NAMALWA (cell line): ENCODE measurements around the gene TRIM25.
A peak's percentile ranks its signal among the peaks of the same experiment; 100 is the strongest.

Source experiments
- DNase-seq: peaks from one replicate; pipeline ENCODE4 v3.0.0-alpha.2; 2015; ENCODE audit warnings: low spot score

Gene TRIM25

DNA sequence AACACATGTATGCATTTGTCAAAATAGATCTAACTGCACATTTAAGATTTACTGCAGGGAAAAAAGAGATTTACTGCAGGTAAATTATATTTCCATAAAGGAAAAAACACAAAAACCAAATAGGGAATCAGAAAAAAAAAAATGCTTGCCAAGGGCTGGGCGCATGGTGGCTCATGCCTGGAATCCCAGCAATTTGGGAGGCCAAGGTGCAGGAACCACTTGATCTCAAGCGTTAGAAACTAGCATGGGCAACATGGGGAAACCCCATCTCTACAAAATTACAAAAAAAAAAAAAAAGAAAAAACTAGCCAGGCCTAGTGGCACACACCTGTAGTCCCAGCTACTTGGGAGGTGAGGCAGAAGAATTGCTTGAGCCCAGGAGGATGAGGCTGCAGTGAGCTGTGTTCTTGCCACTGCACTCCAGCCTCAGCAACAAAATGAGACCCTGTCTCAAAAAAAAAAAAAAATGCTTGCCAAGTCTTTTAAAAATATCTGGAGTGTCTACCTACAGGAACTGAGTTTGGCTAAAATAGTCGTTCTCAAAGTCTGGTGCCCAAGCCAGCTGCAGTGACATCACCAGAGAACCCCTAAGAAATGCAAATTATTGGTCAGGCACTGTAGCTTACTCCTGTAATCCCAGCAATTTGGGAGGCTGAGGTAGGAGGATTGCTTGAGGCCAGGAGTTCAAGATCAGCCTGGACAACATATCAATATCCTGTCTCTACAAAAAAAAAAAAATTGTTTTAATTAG lies 17.5 kb downstream of the TRIM25 start:
- DNase-seq: peak; percentile 65

DNA sequence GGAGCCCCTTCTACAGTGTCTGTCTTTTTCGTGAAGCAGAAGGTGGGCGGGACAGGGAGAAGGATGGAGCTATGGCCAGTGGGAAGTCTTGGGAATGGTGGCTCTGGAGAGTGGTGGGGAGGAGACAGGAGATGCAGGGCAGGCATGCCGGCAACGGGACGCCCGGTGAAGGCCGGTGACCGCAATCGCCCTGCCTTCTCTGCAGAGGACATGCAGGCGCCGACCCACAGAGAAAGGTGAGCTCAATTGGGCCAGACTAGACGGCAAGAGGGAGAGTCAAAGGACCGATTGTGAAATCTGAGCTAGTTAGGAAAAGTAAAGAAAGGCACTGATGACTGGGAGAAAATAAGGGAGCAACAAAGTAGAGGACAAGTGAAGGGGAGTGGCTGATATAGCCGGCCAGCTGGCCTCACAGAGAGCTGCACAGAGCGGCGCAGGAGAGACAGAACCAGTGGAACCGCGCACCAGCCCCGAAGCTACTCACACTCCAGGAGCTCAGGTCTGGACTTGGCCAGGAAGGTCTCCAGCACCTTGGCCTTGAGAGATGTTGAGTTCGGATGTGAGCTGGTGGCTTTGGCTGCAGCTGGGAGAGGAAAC lies 18.9 kb downstream of the TRIM25 start:
- no peak for DNase-seq

DNA sequence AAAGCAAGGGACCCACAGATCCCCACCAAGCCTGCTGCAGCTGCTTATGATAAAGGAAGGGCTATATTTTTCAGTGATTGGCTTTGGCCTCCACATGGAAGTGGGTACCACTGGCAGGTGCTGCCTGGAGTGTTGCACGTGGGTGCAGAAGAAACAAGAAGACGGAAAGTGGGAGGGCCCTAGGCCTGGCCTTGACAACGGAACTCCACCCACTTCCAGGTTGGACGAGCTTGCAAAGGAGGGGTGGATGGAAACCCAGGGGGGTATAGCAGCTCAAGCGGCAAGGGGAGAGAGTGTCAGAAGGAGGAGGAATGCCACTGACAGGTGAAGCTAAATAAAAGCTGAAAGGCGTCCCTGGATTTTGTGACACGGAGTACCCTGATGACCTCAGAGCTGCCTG lies 20.3 kb downstream of the TRIM25 start:
- DNase-seq: no peak

DNA sequence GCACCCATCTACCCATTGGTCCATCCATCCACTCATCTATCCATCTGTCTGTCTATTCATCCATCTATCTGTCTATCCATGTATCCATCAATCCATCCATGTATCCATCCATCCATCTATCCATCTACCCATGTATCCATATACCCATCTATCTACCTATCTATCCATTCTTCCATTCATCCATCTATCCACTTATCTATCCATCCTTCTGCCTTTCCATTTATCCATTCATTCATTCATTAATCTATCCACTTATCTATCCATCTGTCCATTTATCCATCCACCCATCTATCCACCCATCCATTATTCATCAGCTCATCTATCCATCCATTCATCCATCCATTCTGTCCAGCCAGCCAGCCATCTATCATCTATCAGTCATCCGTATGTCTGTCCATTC lies 21.5 kb downstream of the TRIM25 start:
- DNase-seq: no peak

DNA sequence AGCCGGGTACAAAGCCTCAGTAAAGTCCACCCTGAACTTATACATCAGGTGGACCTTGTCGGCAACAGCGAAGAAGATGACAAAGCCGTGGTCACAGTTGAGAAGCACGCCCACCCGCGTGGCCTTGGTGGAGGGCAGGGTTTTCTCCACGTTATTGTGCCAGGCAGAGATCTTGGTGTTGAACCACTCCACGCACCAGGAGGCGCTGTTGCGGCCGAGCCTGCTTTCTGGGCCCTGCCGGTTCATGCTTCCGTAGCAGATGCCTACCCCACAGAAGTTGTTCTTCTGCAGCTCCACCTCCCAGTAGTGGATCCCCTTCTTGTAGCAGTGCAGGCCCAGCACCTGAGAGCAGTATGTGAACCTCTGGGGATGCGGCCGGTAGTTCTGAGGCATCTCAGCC lies 22.1 kb downstream of the TRIM25 start:
- DNase-seq: no peak

DNA sequence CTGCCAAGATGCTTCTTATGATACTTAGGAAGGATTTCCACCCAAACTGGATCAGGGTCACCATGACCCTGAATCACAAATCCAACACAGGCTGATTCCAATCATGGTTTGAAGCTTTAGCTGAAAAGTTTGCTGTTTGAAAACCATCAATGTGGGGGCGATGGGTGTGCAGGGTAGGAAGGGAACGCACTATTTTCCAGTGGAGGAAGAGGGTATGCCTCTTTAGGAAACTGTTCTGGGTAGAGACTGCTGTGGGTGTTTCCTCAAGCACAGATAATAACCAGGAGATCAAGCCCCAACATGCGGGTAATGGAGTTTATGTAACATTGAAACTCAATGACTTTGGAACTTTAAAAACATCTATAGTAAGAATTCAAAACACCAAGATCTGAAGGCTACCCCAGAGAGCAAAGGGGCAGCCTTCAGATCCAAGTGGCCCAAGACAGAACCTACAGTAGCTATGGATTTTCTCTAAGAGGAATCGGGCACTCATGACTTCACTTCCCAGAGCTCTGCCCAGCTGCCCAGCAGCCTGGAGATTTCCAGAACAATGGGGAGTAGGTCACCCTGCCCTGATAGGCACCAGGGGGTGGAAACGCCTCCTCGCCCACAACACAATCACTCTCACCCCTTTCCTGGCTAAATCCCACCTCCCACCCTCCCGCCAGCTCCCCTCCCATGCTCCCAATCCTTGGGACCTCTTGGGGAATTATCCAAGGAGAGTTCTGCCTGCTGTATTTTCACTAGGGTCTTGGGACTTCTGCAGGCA lies 22.8 kb downstream of the TRIM25 start:
- DNase-seq: no peak

DNA sequence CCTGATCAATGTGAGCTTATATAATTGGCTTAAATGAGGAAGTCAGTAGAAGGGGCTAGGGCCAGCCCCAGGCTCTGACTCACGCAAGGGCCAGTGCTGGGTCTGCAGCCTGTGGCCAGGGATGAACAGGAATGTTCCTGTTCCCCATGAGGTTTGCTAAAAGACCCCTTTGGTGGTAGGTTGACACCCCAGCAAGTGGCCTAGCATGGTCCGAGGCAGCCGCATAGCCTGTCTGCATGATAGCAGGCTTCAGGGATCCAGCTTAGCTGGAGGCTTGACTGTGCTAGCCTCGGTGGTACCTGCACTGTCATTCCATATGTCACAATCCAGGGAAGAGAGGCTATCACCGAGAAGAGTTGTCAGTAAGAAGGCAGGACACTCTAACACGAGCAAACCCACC lies 23.5 kb downstream of the TRIM25 start:
- DNase-seq: no peak

DNA sequence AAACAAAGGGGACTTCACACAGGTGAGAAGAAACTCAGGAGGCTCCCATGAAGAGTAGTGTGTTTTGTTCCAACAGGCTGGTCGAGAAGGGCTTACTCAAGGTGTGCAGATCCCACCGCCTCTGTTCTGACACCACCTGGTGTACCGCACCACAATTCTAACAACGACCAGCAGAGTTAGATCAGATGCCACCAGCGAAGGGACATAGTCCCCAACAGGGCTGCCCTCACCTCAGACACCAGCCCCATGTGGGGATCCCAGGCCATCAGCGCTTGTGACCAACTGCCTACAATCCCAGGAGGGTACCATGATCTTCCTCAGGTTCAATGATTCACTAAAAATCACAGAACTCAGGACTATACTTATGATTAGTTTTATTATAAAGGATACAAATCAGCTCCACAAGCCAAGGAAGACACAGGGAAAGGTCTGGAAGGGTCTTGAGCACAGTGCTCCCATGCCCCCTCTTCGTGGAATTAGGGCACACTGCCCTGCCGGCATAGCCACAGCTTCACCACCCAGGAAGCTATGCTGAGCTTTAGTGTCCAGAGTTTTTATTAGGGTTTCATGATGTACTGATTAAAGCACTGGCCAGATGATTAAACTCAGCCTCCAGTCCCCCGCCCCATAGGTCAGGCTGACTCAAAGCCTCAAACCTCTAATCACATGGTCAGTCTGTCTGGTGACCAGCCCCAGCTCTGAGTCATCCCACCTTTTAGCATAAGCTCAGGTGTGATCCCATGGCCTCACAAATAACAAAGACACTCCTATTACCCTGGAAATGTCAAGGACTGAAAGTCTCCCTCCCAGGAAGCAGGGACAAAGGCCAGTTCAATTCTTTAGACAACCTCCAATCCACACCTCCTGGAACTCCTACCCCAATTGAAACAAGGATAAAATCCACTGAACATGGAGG lies 26.0 kb downstream of the TRIM25 start:
- no peak for DNase-seq

DNA sequence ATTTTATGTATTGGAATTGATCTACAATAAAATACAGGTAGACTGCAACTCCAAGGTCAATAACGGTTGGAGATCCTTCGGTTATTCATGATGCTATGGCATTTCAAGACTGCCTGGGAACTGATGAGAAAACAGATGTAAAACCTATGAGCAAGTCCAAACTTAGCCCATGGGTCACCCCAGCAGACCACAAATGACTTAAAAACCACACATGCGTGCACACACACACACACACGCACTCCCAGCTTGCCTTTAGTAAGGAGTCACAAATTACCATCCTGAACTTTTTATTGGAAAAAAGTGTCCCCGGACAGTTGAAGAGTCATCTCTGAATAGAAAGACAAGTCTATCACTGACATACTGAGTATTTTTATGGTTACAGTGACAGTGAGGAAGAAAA lies 26.7 kb downstream of the TRIM25 start:
- no peak for DNase-seq

DNA sequence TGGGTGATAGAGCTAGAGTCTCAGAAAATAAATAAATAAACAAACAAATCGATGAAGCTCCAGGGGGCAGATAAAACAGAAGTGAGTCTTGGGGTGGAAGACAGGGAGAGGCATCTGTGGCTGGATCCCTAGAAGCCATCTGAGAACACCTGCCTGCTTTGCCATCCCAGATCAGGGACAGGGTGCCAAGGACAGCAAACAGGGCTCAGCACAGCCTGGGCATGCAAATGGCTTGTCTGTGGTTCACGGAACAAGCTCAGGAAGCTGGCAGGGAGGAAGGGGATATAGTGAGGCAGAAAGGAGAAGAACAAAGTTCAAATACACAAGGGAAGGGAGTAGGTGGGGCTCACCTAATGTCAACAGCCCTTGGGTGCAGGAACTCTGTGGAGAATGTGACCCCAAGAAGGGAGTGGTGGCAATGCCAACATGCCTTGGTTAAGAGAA lies 27.5 kb downstream of the TRIM25 start:
- DNase-seq: no peak

DNA sequence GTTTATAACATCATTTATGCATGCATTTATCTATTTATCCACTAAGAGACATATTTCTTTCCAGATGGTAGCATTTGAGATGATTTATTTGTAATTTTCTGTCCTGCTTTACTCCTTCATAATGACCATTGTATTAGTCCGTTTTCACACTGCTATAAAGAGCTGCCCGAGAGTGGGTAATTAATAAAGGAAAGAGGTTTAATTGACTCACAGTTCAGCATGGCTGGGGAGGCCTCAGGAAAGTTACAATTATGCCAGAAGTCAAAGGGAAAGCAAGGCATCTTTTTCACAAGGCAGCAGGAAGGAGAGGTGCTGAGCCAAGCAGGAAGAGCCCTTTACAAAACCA lies 28.6 kb downstream of the TRIM25 start:
- no peak for DNase-seq

DNA sequence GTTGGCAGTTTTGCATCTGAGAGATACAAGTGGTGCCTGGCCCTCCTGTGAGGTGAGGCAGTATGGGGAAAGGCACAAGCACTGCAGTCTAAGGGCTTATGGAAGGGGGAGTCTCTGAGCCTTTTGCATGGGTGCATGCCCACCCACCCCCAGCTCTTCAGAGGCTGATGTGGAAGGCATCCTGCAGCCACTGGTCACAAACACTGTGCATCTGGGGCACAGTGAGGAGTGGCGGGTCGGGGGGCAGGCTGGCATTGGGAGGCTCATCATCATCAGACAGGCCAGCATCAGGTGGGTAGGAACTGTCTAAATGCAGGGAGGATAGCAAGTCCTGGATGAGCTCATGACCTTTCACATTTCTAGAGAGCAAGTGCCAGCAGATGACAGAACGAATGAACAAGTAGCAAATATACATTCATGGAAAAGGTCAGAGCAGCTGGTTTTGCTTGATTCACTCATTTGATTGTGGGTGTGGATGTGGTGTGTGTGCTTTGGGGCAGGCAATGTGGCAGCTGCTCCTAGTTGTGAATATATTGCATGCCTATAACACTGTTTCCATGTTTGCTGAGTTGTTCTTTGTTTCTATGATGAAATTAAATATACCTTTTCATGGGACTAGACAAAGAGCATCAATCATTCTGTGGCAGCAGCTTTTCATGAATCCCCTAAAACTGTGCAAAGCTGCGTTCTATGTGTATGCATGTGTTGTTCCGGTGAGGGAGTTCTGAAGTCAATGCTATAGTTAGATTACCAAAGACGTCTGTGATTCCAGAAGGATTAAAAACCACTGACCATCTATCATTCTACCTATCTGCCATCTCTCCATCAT lies 29.2 kb downstream of the TRIM25 start:
- no peak for DNase-seq

DNA sequence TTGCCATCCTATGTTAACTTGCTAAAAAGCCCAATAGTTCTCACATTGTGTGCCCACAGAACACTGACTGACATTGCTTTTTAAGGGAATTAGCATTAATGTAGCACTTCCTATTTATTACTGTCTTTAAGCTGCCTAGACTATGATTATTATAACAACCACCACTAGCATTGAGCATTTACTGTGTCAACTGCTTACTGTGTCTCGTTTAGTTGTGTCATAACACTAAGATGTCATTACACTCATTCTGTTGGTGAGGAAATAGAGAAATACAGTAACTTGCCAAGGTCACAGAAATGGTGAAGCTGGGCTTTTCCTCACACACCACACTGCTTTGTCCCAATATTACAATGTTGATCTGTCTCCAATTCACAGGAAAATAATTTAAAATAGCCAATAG lies 30.2 kb downstream of the TRIM25 start:
- DNase-seq: no peak

DNA sequence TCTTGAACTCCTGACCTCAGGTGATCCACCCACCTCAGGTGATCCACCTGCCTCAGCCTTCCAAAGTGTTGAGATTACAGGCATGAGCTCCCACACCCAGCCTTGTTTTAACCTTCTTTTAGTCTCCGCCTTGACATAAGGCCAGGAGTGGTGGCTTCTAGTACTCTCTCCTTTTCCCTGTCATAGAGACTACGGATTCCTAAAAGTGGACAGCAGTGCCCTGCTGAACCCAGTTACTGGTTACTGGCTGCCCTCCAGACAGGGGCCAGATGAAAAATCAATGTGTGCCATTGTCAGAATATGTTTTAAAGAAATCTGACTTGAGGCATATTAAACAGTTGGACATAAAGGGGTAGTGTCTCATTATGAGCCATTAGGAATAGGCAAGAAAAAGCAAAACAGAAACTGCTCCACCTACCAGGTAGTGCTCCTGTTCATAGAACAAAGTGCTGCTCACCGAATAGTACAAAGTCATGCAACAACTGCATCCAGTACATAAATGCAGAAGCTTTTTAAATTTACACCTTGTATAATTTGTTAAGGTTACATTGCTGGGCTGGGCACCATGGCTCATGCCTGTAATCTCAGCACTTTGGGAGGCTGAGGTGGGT lies 32.1 kb downstream of the TRIM25 start:
- DNase-seq: no peak

DNA sequence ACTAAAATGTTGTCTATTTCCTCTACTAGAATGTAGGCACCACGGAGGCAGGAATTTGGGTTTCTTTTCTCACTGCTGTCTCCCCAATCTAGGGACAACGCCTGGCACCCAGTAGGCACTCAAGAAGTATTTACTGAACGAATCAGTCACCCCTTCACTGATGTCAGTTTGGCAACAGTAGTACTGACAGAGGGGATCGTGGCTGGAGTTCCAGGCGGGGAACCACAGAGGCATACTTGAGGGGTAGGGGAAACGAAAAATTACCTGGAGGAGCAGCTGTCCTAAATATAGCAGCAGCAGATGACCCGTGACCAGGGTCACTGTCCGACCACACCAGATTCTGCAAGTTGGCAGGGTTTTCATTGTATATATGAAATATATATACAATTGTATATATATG lies 33.3 kb downstream of the TRIM25 start:
- DNase-seq: no peak

DNA sequence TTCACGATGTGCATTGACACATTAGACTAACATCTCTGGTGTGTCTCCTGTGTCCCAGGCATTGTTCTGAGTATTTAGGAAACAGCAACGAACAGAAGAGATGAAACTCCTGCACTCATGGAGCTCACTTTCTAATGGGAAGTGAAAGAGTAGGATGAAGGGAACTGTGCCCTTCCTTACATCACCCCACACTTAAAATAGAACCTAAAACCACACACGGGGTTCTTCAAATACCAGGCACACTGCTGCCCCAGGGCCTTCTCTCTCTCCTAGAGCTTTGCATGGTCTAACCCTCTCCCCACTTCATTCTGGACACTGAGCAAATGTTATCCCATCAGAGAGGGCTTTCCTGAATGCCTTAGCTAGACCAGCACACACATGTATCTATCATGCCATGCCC lies 33.7 kb downstream of the TRIM25 start:
- DNase-seq: no peak

DNA sequence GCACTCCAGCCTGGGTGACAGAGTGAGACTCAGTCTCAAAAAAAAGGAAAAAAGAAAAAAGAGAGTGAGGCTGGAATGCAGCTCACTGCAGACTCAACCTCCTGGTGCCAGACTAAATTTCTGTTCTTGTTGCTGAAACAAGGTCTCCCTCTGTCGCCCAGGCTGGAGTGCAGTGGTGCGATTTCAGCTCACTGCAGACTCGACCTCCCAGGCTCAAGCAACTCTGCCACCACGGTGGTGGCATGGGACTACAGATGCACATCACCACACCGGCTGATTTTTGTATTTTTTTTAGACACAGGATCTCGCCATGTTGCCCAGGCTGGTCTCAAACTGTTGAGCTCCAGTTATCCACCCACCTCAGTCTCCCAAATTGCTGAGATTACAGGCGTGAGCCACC lies 34.6 kb downstream of the TRIM25 start:
- no peak for DNase-seq

DNA sequence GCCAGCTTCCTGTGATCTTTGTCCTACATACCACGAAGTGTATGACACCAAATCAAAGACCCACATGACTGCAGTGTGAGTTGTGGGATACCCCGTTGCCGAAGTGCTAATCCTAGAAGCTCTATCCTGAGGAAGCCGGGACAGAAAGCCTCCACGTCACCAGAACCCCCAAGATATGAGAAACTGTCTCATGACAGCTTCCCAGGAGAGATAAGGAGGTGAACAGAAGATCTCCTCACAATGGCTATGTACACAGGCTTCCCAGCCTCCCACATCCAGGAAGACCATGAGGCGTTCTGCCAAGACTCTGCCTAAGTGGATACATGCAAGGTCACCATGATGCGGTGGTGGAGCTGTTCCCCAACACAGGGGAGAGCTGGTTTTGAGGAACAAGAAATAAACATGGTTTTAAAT lies 37.1 kb downstream of the TRIM25 start:
- no peak for DNase-seq

DNA sequence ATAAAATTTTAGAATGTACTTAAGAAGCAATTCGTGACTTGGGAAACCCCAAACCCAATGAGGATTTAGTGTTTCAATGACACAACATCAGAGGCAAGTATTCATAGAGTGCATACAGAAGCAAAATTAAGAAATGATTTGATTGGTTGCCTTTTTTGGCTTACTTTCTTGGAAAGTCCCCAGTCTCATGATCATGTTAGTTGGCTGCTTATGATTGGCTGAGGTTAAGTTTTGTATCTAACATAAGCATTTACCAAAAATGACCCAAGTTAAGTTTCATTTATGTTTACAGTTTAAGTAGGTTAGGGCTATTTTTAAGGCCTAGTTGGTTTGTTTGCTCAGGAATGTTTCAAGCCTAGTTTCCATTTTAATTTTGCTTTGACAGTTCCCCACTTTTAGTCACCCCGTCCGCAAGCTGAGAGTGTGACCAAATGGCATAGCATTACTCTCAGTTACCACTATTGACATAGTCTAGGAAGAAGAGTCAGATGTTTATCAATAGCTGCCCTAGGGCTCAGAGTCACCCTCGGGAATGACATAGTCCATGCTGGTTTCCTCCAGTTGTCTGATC lies 43.7 kb downstream of the TRIM25 start:
- DNase-seq: peak; percentile 33

DNA sequence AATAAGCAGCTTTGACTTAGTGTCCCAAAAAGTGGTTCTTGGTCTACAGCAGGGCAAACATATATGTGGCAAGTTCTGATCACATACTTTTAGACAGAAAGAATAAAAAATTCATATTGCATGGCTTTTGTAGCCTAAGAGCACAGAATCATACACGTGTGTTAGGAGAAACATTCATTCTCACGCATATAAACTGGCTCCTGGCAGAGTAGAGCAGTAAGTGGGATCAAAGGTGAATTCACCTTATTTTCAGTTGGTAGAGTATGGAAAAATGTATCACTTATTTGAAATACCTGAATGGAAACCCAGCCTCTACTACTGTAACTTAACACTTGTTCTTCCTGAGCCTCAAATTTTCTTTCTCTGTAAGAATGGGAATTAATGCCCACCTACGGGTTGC lies 45.1 kb downstream of the TRIM25 start:
- DNase-seq: no peak

DNA sequence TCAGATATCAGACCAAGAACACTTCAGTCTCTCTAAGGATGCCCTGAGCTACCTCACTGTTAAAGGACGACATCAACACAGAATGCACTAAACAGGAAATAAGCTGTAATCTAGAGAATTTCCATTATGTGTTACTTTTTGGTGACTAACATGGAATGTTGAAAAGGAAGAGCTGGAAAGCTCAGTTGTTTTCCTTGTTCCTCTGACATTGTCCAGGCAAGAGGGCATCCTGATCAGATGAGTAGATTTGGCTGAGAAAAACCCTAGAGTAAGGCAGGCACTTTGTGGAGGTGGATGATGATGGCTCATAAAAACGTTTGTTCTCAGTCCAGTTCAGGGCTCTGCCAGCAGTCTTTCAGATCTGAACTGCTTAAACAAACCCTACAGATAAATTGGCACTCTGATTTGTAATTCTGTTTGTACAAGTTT lies 45.9 kb downstream of the TRIM25 start:
- no peak for DNase-seq
